ENCODE data around the gene ABAT.
"Not testable (repeated sequence)": the region's sequence is repeated elsewhere in the genome, so short reads cannot be mapped to it uniquely, and the experiment has no call there.

Gene ABAT

DNA sequence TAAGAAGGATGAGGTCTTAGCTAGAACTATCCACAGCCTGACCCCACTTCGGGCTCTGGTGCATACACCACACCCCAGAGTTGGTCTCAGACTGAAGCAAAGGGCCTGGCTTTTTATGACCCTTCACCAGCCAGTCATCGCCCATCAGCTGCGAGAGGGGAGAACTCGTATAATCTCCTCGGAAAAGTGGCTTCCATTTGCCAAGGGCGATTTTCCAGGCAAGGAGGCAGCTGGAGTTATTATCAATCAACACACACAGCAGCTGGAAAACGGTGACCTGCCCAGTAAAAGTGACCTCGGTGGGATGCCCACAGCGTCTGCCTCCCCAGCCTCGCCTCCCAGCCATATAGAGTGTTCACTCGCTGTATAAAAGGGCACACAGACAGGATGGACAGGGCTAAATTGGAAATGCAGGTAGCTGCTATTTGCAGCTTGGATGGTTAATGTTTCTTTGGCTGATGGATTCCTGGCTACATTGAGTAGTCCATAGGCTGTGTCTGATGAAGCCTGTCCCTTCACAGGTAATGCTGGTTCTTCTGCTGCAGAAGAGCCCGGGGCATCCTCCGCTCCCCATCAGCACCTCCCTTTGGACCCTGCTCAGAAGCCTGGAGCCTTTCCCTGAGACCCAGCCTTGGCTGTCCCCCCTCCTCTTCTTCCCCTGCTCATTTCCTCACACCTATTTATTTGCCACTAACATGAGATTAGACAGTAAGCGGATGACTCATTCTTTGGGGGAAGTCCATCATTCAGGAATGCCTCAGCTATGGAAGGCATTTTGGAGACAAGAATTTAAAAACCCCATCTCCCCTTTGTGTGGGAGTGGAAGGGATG is 77.3 kb downstream of the ABAT start:
- no peak for DNase-seq

DNA sequence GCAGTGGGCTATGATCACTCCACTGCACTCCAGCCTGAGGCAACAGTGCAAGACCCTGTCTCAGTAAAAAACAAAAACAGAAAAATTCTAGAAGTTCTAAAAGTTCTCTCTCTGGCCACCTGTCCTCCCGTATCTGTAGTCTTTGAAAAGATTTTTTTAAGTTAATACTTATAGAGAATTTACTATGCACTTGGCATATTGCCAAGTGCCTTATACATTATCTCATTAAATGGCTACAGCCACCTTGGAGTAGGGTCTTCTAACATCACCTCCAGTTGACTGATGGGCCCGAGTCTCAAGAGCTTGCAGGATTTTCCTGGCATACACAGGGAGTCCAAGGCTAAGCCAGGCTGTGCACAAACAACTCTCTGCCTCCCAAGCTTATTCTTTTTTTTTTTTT is 78.3 kb downstream of the ABAT start:
- DNase-seq: no peak

DNA sequence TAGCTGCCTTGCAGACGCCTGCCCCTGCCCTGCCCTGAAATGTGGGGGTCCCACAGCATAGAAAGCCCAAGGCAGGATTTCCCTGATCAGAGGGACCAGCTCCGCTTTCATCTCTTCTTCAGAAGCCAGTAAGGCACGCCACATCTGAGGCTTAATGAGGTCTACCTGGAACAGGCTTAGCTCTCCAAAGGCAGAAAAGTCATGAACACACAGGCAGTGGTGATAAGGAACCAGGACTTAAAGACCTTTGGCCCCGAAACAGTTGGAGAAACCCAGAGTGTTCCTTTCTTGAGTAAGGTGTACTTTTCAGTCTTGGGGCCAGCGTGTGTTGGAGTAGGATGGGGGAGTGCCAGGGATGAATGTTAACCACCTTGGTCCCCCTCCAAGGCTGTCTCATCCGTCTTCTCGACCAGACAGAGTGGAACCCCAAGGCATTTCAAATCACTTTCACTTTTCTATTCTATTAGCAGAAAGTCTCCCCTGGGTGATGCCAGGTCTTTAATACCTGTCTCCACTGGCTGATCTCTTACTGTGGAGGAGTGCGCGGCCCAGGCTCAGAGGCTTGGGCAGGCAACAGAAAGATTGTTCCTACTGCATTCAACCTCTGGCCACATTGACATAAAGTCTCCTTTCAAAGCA is 79.1 kb downstream of the ABAT start:
- DNase-seq: no peak

DNA sequence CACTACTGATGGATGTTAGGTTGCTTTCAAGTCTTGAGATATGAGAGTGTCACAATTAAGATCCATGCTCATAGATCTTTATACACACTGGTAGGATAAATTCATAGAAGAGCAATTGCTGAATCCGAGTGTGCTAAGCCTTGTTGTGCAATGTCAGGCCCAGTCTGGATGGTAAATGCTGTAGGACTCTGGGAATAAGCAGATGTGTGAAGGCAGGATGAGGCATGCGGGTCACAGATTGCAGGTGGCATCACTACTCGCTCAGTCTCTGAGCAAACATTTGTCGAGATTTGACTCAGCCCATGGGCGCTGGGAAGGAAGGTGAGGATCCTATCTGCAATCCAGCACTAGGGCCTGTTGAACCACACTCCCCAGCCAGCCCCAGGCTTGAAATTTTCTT is 82.3 kb downstream of the ABAT start:
- DNase-seq: no peak

DNA sequence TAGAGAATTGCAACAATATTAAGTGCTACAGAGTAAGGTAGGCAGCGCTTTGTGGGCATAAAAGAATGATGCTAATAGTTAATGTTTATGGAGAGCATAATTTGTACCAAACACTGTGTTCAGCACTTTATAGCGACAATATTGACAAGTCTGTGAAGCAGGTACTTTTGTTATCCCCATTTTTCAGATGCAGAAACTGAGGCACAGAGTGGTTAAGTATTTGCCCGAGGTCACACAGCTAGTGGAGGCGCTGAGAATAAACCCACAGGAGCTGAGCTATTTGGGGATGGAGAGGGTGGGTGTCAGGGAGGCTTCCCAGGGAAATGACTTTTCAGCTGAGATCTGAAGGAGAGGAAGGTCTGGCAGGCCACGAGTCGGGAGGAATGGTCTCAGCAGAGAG is 83.6 kb downstream of the ABAT start:
- DNase-seq: no peak

DNA sequence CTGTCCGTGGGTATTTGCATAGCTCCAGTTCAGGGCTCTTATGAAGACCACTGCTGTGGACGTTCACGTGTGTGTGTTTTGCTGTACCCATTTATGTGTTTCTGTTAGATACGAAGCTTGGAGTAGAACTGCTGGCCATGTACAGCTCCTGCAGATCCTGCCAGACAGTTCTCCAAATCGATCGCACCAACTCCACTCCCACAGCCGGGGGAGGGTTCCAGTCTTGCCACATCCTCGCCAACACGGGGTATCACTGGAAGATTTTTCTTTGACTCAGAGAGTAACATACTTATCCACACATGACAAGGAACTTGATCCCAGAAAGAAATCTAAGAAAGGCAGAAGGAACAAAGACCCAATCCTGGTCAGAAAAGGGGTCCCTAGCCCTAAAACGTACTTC is 85.6 kb downstream of the ABAT start:
- DNase-seq: no peak

DNA sequence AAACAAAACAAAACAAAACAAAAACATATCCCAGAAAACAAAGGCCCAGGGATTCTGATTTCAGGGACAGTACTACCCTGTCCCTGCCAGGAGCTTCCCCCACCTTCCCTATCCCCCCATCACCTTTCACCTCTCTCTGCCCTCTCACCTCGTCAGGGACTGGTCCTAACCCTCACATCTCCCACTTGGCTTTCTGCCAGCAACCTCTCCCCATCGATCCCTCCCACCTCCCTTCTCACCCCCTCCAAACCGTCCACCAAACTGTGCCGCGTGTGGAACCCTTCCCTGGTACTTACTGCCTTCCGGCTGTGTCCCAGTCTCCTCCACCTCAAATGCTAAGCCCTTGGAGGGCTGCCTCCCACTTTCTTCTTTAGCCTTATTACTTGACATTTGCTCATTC is 86.7 kb downstream of the ABAT start:
- no peak for DNase-seq

DNA sequence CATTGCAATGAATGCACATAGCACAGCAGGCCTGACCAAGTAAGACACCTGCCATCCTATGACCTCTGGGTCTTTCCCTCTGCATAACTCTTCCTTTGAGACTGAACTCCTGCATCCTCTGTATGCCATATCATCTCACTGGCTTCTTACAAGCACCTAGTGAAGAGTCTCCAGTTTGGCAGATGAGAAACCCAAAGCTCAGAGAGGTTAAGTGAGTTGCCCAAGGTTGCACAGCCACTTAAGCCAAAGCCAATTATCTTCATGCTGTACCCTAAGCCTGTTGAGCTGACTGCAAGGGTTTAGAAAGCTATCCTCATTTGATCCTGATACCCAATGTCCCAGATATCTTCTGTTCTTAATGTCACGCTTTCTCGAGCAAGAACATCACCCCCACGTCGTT is 87.8 kb downstream of the ABAT start:
- DNase-seq: no peak

DNA sequence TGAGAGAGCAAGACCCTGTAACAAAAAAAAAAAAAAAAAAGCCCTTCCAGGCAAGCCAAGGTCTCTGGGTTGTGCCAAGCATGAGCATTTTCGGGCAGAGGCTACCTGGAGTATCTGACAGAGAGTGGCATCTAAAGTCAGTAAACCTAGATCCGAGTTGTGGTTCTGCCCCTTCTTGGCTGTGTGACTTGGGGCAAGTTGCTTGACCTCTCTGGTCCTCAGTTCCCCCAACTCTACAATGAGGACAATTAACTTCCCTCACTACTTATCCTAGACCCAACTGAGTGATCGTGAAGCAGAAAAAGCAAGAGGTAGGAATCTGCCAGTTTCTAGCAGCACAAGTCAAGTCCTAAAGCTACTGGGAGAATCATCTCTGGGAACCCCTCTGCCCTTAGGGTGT is 88.7 kb downstream of the ABAT start:
- DNase-seq: no peak

DNA sequence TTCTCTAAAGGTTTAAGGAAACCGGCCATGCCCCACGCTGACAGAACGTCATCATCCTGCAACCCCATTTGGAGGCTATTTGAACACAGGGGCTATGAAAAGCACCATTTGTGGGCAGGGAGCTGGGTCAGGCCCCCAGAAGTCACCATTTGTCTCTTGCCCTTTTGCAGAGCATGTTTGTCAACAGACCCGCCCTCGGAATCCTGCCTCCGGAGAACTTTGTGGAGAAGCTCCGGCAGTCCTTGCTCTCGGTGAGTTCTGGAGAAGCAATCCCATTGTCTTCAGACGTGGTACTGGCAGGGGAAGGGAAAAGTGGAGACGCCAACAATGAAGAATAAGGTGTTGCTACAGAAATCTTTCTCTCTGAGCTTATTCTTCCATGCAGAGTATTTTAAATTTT is 89.5 kb downstream of the ABAT start:
- no peak for DNase-seq

DNA sequence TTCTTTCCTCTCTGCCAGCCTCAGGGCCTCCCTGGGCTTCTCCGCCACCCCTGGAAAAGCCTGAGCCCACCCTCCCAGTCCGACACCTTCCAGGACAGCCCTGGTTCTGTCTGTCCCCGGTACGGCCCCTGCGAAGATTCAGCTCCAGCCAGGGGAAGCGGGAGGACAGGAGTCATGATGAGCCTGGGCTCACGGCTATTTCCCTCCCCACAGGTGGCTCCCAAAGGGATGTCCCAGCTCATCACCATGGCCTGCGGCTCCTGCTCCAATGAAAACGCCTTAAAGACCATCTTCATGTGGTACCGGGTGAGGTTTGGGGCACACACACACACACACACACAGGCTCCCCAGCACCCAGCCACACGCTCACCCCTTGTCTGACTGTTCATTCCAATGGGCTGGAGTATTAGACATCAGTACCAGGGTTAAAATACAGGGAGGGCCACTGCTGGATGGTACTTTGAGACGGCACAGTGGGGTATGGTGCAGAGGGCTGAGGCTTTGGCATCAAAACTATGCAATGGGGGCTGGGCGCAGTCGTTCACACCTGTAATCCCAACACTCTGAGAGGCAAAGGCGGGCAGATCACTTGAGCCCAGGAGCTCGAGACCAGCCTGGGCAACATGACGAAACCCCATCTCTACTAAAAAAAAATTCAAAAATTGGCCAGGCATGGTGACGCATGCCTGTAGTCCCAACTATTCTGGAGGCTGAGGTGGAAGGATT is 90.3 kb downstream of the ABAT start:
- DNase-seq: no peak

DNA sequence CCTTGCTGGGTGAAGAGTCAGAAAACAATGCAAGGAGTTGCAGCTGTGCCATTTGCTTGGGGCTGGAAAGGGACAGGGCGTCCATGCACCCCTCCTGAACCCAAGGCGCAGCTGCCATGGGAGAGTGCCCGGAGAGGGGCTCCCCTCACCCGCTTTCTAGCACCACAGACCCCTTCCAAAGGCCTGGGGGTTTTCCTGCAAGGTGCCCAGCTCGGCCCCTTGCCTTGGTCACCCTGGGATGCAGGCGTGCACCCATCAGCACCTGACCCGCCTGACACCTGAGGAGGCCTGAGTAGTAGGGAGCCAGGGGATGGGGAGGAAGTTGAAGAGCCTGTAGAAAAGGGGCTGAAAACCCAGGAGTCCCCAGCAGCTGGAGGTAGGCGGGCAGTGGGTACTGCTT is 92.8 kb downstream of the ABAT start:
- DNase-seq: no peak

DNA sequence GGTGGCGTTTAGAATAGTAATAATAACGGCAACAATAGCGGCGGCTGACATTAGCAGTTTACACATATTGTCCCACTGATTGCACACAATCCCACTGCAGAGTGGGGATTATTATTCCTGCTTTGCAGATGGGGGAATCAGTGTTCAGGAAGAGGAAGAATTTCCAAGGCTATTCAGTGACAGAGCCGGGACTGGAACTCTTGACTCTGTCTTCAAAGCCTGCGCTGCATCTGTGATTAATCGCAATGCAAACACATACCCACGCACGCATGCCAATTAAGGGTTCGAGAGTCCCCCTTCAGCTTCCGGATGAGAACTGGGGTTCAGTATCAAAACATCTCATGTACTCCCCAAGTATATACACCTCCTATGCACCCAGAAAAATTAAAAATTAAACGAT is 93.9 kb downstream of the ABAT start:
- DNase-seq: no peak

DNA sequence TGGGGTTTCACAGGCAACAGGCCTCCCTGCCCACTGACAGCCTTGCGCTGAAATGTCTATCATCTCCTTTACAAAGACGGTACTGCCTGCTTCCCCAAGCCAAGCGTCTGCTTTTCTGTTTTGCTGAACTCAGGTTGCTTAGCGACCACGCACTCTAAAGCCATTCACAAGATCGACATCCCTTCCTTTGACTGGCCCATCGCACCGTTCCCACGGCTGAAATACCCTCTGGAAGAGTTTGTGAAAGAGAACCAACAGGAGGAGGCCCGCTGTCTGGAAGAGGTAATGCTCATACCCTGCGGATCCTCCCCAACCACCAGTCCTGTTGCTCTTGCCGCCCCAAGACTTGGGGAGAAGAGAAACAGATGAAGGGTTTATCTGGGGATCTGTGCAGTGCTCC is 94.3 kb downstream of the ABAT start:
- no peak for DNase-seq

DNA sequence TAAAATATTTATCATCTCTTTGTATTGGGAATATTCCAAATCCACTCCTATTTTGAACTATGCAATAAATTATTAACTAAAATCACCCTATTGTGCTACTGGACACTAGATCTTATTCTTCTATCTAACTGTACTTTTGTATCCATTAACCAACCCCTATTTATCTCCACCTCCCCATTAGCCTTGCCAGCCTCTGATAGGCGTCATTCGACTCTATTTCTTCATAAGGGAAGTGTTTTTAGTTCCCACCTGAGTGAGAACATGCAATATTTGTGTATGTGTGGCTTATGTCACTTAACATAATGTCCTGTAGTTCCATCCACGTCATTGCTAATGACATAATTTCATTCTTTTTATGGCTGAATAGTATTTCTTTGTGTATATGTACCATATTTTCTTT is 99.1 kb downstream of the ABAT start:
- DNase-seq: no peak

DNA sequence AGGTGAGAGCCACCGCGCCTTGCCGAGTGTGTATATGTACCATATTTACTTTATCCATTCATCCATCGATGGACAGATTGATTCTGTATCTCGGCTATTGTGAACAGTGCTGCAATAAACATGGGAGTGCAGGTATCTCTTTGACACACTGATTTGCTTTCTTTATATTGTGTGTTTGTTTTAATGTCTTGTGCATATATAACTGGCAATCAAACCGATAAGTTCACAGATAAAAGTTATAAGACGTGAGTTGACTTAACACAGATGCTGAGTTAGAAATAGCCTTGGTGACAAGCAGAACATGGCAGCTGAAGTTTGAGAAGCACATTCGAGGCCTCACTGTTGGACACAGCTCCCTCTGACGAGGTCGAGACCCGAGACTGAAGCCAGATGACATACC is 99.8 kb downstream of the ABAT start:
- no peak for DNase-seq

DNA sequence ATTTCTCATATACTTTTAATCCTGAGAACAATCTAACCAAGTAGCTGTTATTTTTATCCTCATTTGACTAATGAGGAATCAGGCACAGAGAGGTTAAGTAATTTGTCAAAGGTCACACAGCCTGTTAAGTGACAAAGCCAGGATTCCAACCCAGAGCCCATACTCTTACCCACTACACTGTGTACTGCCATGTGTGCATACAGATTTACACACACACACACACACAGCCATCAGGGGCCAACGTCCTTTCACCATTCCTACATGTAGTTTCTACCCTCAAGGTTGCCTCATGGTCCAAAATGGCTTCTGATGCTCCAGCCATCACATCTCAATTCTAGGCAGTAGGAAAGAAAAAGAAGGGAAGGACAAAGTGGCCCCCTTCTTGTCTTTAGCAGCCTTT is 100.9 kb downstream of the ABAT start:
- no peak for DNase-seq

DNA sequence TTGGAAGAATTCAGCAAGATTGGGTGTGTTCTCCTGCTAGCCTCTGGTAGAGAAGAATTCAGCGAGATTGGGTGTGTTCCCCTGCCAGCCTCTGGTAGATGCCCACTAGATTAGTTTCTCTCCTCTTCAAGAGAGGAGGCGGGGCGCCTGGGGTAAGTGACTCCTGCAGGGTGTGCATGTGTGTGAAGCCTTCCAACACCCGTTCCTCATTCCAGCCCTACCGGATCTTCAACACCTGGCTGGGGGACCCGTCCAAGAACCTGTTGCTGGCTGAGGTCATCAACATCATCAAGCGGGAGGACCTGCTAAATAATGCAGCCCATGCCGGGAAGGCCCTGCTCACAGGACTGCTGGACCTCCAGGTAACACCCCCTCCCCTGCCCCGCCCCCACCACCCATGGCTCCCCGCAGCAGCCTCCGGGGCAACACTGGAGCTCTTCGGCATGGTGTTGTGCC is 101.7 kb downstream of the ABAT start:
- no peak for DNase-seq

DNA sequence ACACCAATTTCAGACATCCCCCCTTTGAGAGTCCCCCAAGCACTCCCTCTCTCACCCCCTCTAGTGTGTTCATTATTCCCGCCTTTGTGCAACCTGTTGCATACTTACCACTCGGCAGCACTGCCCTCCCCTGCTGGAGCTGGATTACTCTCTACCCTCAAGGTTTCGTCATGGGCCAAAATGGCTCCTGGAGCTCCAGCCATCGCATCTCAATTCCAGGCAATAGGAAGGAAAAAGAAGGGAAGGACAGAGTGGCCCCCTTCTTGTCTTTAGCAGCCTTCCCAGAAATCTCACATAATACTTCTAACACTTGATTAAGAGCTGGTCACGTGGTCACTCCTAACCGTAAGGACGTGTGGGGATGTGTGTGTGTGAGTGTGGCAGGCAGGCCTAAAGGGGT is 102.8 kb downstream of the ABAT start:
- DNase-seq: no peak

DNA sequence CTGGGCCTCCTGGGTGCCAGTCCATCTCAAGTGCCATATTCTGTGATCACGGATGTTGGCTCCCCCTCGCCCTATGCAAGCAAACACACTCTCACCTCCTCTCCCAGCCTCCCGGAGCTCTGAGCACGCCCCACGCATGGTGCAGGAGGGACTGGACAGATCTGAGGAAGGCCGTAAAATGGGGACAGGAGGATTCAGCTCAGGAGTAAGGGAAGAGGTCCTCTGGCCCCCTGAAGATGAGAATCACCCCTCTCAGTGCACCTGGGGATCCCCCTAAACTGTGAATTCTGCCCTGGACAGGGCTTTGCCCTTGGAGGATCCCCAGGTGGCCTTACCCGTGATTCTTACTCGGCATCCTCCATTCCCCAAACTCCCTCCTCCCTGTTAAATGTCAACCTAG is 107.4 kb downstream of the ABAT start:
- no peak for DNase-seq

DNA sequence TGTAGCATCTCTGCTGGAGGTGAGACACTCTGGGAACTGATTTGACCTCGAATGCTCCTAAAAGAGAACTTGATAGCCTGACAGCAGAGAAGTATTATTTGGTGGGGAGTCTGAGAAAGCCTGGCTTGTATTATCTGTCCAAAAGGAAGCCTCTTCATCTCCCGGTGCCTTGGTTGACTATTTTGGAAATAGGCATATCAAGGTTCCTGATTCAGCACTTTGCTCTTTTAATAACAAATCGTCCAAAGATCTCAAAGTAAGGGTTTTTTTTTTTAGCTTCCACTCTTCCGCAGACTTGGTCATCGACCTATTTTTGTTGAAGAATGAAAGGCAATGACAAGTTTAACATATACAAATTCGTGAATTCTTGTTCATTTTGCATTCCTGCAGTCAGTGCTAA is 108.3 kb downstream of the ABAT start:
- DNase-seq: no peak

DNA sequence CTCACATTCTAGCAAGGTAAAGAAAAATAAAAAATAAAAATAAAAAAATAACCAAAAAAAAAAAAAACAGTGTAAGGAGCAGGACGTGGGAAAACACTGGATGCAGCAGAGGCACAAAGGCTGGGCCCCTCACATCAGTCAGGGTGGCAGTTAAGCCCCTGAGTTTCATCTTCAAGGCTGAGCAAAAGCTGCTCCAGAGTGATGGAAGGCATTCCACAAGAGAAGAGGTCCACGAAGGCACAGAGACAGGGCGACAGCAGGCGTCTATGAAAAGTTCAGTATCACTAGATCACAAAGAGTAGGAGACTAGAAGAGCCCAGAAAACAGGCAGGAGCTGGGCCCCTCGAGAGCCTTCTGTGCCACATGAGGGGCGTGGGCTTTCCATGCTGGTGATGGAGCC is 111.0 kb downstream of the ABAT start:
- DNase-seq: no peak

DNA sequence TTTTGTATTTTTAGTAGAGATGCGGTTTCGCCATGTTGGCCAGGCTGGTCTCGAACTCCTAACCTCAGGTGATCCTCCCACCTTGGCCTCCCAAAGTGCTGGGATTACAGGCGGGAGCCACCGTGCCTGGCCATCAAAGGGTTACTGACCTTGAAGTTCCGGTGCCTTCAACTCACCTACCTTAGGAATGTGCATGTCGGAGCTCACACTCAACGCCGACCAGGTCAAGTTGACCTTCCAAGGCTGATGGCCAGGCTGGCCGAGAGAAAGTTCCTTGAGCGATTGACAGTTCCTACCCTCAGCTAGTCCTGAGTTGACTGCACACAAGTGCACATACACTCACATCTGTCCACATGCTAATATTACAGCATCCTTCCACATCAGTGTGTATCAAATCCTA is 111.9 kb downstream of the ABAT start:
- DNase-seq: not testable (repeated sequence)

DNA sequence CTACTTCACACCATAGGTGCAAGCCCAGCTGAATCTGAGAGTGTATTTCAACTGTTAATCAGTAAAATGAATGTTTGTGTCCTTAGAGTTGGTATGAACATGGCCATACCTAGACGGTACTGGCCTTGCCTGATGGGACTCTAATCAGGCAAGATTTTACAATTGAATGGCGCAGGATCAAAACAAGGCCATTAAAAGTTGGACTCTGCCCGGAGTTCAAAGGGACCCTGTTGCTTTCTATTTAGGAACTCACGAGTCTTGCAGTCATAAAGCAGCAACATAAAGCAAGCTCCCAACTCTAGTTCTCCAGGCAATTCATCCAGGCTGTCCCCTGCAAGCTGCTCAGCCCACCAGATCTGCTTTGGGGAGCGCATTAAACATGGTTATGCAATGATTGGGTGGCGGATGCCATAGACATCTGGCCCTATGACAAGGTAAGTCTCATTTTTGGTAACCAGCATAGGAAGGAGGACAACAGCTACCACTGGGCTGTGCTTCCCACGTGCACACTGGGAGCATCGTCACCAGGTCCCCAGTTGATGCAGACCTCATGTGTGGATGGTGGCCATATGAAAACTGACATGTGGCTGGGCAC is 114.3 kb downstream of the ABAT start:
- DNase-seq: no peak
